Mucosa of descending colon (tissue), 3 donors: ENCODE measurements around the gene ITGA2B. TPM values are rescaled to one million over a fixed set of nuclear protein-coding genes. Genes with fewer than 3 reads are reported as not detected.

Experiments used
- ATAC-seq: fragments of 200-7000 bp; cut with Tn5 transposase; one replicate; pipeline ENCODE4 v1.9.1; 2020; ENCODE audit warnings: mild to moderate bottlenecking, moderate library complexity
- DNase-seq, 3 donors: peaks; one replicate each; pipeline ENCODE4 v3.0.0-alpha.2; 2020
- H3K36me3 ChIP-seq: fragments of 200-600 bp; one replicate; pipeline ENCODE4 v1.8.0; 2021; ENCODE audit warnings: low read depth, mild to moderate bottlenecking
- H3K4me1 ChIP-seq: fragments of 200-600 bp; one replicate; pipeline ENCODE4 v1.8.0; 2021; ENCODE audit warnings: low read depth, mild to moderate bottlenecking
- H3K4me3 ChIP-seq: fragments of 200-600 bp; one replicate; pipeline ENCODE4 v1.8.0; 2021; ENCODE audit warnings: mild to moderate bottlenecking
- H3K9me3 ChIP-seq: fragments of 200-600 bp; one replicate; pipeline ENCODE4 v1.8.0; 2021; ENCODE audit warnings: mild to moderate bottlenecking
- intact Hi-C, 2 donors: fragments of 100-400 bp; cut with DNase I in 1 of 2; cut with micrococcal nuclease in 1 of 2; formaldehyde crosslinking; loops; one replicate each; pipeline versions ENCODE4 v1.11.0 to v1.11.1; 2022; cut with DNase I, micrococcal nuclease
- total RNA-seq, 3 donors: library from RNA; stranded (reverse); fragmentation: NEBNext Ultra II Directional in 2 of 3; extraction: Animal tissue kit (Norgen Biotek cat#: 25700) in 2 of 3; gene quantifications; one replicate each; pipeline versions ENCODE4 v1.2.1 to v1.2.4, GENCODE V29; 2021 to 2023
- TF ChIP-seq, protein P1 (sequence below): fragments of 200-600 bp; IDR thresholded peaks from one replicate; pipeline ENCODE4 v1.8.0; 2022; ENCODE audit warnings: antibody characterized with exemption, mild to moderate bottlenecking
- donor health status: DM: no; HTN: no; CAD: no; lungs with moderate emphysema.
- donor health status: DM: no; HTN: no; CAD: no.
- donor health status: DM: no; HTN: yes; CAD: no.

The ITGA2B gene
- total RNA-seq, 3 donors from 2014 or later: 0.26 to 0.79 (median 0.41) TPM

GRCh38 chr17:44424828-44425461 lies 35.5 kb upstream of the ITGA2B start:
- intact Hi-C loops: no loop called here
- DNase-seq (no peak), ATAC-seq (no peak)
- Histone ChIP-seq H3K36me3 (no peaks in the 10 kb centered on the region), H3K9me3 (no peaks in the 10 kb centered on the region), H3K4me1 (no peaks in the 10 kb centered on the region), H3K4me3 (no peak overlapping the region)
- TF ChIP-seq, protein P1, sequence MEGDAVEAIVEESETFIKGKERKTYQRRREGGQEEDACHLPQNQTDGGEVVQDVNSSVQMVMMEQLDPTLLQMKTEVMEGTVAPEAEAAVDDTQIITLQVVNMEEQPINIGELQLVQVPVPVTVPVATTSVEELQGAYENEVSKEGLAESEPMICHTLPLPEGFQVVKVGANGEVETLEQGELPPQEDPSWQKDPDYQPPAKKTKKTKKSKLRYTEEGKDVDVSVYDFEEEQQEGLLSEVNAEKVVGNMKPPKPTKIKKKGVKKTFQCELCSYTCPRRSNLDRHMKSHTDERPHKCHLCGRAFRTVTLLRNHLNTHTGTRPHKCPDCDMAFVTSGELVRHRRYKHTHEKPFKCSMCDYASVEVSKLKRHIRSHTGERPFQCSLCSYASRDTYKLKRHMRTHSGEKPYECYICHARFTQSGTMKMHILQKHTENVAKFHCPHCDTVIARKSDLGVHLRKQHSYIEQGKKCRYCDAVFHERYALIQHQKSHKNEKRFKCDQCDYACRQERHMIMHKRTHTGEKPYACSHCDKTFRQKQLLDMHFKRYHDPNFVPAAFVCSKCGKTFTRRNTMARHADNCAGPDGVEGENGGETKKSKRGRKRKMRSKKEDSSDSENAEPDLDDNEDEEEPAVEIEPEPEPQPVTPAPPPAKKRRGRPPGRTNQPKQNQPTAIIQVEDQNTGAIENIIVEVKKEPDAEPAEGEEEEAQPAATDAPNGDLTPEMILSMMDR: no peak

DNA sequence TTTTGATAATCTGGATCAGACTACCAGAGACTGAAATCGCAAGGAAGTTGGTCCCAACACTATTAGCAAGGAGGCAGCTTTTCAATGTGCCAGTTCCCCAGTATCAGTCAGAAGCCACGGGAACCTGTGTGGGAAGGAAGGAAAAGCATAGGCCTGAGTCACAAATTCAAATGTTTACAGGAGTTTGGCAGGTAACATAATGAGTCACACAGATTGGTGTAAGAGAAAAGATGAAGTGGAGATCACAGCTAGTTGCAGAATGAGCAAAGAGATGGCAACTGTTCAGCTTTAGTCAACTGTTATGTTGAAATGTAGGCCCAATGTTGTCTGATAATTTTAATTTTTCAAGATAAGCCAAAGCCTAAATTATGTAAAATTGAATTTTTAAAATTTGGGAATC lies 28.1 kb upstream of the ITGA2B start:
- no peak overlapping the region for H3K4me3 ChIP-seq
- H3K9me3 ChIP-seq: no peaks in the 10 kb centered on the region
- DNase-seq (no peak), ATAC-seq (no peak)
- TF ChIP-seq, protein P1: no peak
- intact Hi-C loops: no loop called here
- no peaks in the 10 kb centered on the region for H3K36me3 ChIP-seq
- H3K4me1 ChIP-seq: no peaks in the 10 kb centered on the region

GRCh38 chr17:44416558-44417289 lies 27.3 kb upstream of the ITGA2B start:
- no peaks in the 10 kb centered on the region for H3K36me3 ChIP-seq
- no peaks in the 10 kb centered on the region for H3K9me3 ChIP-seq
- no peaks in the 10 kb centered on the region for H3K4me1 ChIP-seq
- TF ChIP-seq, protein P1: no peak
- no peak overlapping the region for H3K4me3 ChIP-seq
- intact Hi-C loops: no loop called here
- DNase-seq (no peak), ATAC-seq (no peak)

DNA sequence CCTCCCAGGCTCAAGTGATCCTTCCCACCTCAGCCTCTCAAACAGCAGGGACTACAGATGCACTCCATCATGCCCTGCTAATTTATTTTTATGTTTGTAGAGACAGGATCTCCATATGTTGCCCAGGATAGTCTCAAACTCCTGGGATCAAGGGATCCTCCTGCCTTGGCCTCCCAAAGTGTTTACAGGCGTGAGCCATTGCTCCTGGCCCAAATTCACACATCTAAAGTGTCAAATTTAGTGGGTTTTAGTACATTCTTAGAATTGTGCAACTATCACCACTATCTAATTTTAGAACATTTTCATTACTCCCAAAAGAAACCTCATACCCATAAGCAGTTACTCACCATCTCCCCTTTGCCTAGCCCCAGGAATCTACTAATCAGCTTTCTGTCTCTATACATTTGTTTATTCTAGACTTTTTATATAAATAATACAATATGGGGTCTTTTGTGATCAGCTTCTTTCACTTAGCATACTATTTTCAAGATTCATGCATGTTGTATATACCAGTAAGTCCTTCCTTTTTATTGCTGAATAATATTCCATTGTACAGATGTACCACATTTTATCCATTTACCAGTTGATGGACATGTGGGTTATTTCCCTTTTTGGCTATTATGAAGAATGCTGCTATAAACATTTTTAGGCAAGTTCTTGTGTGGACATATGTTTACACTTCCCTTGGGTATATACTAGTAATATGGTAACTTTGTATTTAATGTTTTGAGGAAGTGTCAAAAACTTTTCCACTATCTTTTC lies 25.1 kb upstream of the ITGA2B start:
- intact Hi-C loops: no loop called here
- Histone ChIP-seq H3K4me3 (no peak overlapping the region), H3K9me3 (no peaks in the 10 kb centered on the region), H3K36me3 (no peaks in the 10 kb centered on the region), H3K4me1 (no peaks in the 10 kb centered on the region)
- no peak for ATAC-seq
- no peak for DNase-seq
- TF ChIP-seq, protein P1: no peak

DNA sequence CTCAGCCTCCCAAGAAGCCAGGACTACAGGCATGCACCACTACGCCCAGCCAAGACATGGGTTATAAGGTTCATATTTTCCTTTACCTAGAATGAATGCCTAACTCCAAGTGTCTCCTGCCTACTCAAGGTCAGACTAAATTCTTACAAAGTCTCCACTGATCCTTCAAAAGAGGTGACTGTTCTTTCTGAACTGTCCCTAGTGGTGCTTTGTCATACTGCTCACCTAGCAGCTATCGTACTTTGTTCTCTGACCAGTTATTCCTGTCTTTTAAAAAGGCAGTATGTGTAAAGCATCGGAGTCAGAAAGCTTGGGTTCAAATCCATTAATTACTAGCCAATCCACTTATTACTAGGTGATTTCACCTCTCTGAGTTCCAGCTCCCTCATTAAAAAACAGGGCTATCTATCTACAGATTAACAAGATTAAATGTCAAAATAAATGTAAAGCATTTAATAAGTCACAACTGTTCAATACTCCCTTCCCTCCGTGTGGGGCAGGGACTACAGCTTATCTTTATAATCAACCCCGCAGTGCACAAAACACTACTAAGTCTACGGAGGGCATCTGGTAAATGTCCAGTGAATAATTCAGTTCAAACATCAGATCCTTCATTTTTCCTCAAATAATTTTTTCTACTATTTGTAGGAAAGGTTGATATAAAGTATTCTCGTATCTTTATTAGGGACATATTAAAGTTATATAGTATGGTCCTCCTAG lies 20.0 kb upstream of the ITGA2B start:
- no peak overlapping the region for H3K4me3 ChIP-seq
- intact Hi-C loops: no loop called here
- H3K4me1 ChIP-seq: no peaks in the 10 kb centered on the region
- DNase-seq: no peak
- TF ChIP-seq, protein P1: no peak
- H3K9me3 ChIP-seq: no peaks in the 10 kb centered on the region
- no peaks in the 10 kb centered on the region for H3K36me3 ChIP-seq
- ATAC-seq: no peak
